GM23248 (cell line): Measurements from ENCODE around the gene SYNE2. TPM values are rescaled to one million over a fixed set of nuclear protein-coding genes. Genes with fewer than 3 reads are reported as not detected.
"Not testable (repeated sequence)": the region's sequence is repeated elsewhere in the genome, so short reads cannot be mapped to it uniquely, and the experiment has no call there.

ENCODE experiments used
- DNase-seq: peaks from one replicate; pipeline ENCODE4 v3.0.0-alpha.2; 2015
- H2AFZ ChIP-seq: fragments of 200-600 bp; sonication (generic); 2 replicates; pipeline ENCODE4 v1.6.1; 2016; ENCODE audit warnings: antibody characterized with exemption
- H3F3A ChIP-seq: fragments of 200-600 bp; sonication (generic); 2 replicates; pipeline ENCODE4 v1.6.1; 2016; ENCODE audit warnings: mild to moderate bottlenecking, antibody characterized with exemption, mixed run types; ENCODE audit not compliant: insufficient read depth
- H3K27ac ChIP-seq: fragments of 200-600 bp; sonication (generic); 2 replicates; pipeline ENCODE4 v1.5.1; 2016; ENCODE audit warnings: mild to moderate bottlenecking
- H3K27me3 ChIP-seq: fragments of 200-600 bp; sonication (generic); replicated peaks from 2 replicates; pipeline ENCODE4 v1.6.1; 2016; ENCODE audit warnings: mild to moderate bottlenecking; ENCODE audit not compliant: insufficient read depth
- H3K36me3 ChIP-seq: fragments of 200-600 bp; sonication (generic); 2 replicates; pipeline ENCODE4 v1.6.1; 2016; ENCODE audit warnings: low read depth, mild to moderate bottlenecking
- H3K4me1 ChIP-seq: fragments of 200-600 bp; sonication (generic); 2 replicates; pipeline ENCODE4 v1.6.1; 2016; ENCODE audit warnings: mild to moderate bottlenecking; ENCODE audit not compliant: insufficient read depth
- H3K4me2 ChIP-seq: fragments of 200-600 bp; sonication (generic); one replicate; pipeline ENCODE4 v1.6.1; 2016; ENCODE audit warnings: mild to moderate bottlenecking; ENCODE audit not compliant: unreplicated experiment
- H3K4me3 ChIP-seq: fragments of 200-600 bp; sonication (generic); 2 replicates; pipeline ENCODE4 v1.5.1; 2016; ENCODE audit warnings: mild to moderate bottlenecking
- H3K79me2 ChIP-seq: fragments of 200-600 bp; sonication (generic); 2 replicates; pipeline ENCODE4 v1.6.1; 2016; ENCODE audit warnings: mild to moderate bottlenecking; ENCODE audit not compliant: insufficient read depth
- H3K9ac ChIP-seq: fragments of 200-600 bp; sonication (generic); 2 replicates; pipeline ENCODE4 v1.6.1; 2016; ENCODE audit warnings: mild to moderate bottlenecking
- H3K9me2 ChIP-seq: fragments of 200-600 bp; sonication (generic); 2 replicates; pipeline ENCODE4 v1.6.1; 2016; ENCODE audit warnings: mixed run types, mild to moderate bottlenecking, moderate library complexity; ENCODE audit not compliant: insufficient read depth
- H3K9me3 ChIP-seq: fragments of 200-600 bp; sonication (generic); one replicate; pipeline ENCODE4 v1.6.1; 2017; ENCODE audit warnings: low read depth
- H4K20me1 ChIP-seq: fragments of 200-600 bp; sonication (generic); 2 replicates; pipeline ENCODE4 v1.6.0; 2016; ENCODE audit not compliant: insufficient read depth
- EZH2 ChIP-seq: fragments of 200-600 bp; sonication (generic); IDR thresholded peaks from 2 replicates; pipeline ENCODE4 v1.6.1; 2018; ENCODE audit warnings: antibody characterized with exemption, mild to moderate bottlenecking; ENCODE audit not compliant: insufficient read depth, poor library complexity, severe bottlenecking
- EZH2phosphoT487 ChIP-seq: fragments of 200-600 bp; sonication (generic); IDR thresholded peaks from 2 replicates; pipeline ENCODE4 v1.6.1; 2018; ENCODE audit warnings: antibody characterized with exemption, moderate library complexity, mild to moderate bottlenecking, low read depth; ENCODE audit not compliant: insufficient read depth
- WGBS, 2 experiments: methylation state at CpG; one replicate each; pipeline ENCODE4 v1.1.6; 2015 to 2017; ENCODE audit warnings: low lambda C conversion rate in 2 of 2, low coverage in 1 of 2; ENCODE audit errors: missing lambda C conversion rate in 2 of 2; 5-methylcytosine and 5-hydroxymethylcytosine counted together
- in situ Hi-C: fragments of 300-500 bp; cut with MboI; formaldehyde crosslinking; loops from 2 replicates; pipeline ENCODE4 v1.15.0; 2020
- polyA plus RNA-seq: library from polyadenylated mRNA; unstranded; fragments of >200 nt; fragmentation: Nextera tagmentation; extraction: Ambion mirVana; gene quantifications from 2 replicates; pipeline ENCODE4 v1.2.1, GENCODE V29; 2016
- total RNA-seq: library from RNA; depleted of rRNA; stranded (reverse); fragments of >200 nt; shearing (Covaris generic); gene quantifications from 2 replicates; pipeline ENCODE4 v1.2.3, GENCODE V29; 2014

Gene SYNE2
- total and polyA plus RNA-seq, 2 experiments from 2014 or later = 2.8 to 4.4 TPM

DNA sequence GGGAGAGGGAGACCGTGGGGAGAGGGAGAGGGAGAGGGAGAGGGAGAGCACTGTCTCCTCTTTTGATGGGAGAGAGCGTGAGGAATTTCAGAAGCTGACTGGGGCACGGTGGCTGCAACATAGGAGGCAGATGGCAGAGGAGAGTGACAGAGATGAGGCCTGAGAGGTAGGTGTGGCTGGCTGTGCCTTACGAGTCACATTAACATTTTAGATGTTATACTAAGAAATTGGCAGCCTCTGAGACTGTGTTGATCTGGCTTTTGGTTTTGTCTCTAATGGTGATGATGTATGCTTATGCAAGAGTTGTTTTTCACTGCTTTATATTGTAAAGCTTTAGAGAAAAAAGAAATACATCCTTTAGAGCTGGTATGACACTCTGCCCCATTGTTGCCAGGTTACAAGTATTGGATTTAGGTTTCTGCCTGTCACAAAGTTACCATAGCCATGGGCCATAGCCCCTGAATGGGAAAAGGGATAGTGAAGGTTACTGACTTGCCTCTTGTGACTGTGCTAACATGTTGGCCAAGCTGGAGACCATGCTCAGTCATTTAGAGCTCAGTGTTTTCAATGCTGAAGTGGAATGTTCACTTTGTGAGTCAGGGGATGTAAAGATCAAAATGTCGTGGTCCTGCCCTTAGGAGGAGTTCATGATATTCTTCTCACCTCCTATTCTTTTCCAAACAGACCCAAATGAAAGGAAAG is 186.2 kb downstream of the SYNE2 start:
- H3K27ac ChIP-seq = no peak overlapping the region
- H3K4me3 ChIP-seq = no peak overlapping the region
- no peaks in the 10 kb centered on the region for H3F3A ChIP-seq
- H3K36me3 ChIP-seq = no peaks in the 10 kb centered on the region
- no peak overlapping the region for H3K4me2 ChIP-seq
- no peaks in the 10 kb centered on the region for H3K27me3 ChIP-seq
- H3K9me3 ChIP-seq = no peaks in the 10 kb centered on the region
- TF ChIP-seq EZH2 = no peak
- no peak for TF ChIP-seq EZH2phosphoT487
- in situ Hi-C loops = no loop called here
- H3K9ac ChIP-seq = no peak overlapping the region
- no peaks in the 10 kb centered on the region for H3K79me2 ChIP-seq
- 0 out of 2 replicates have a peak overlapping the region, but pooled peaks have one; percentile 7 for H2AFZ ChIP-seq
- peaks cover 7% of the 10 kb centered on the region; the same call in 1 of the 2 replicates for H3K4me1 ChIP-seq
- WGBS, 2 experiments = 87 to 91% methylated on average over 4 to 5 of the region's 5 CpGs
- H3K9me2 ChIP-seq = no peaks in the 10 kb centered on the region
- DNase-seq = peak; percentile 75
- H4K20me1 ChIP-seq = no peaks in the 10 kb centered on the region

GRCh38 chr14:64040044-64040443 is 187.2 kb downstream of the SYNE2 start:
- no peaks in the 10 kb centered on the region for H3K9me3 ChIP-seq
- H2AFZ ChIP-seq = no peak overlapping the region
- DNase-seq = peak; percentile 9
- H3K9ac ChIP-seq = no peak overlapping the region
- no peaks in the 10 kb centered on the region for H3K9me2 ChIP-seq
- WGBS, 2 experiments = 82 to 89% methylated on average over 2 of the region's 2 CpGs
- in situ Hi-C loops = no loop called here
- no peaks in the 10 kb centered on the region for H3K36me3 ChIP-seq
- peaks cover 4% of the 10 kb centered on the region; the same call in 1 of the 2 replicates for H3K4me1 ChIP-seq
- TF ChIP-seq EZH2 (no peak), EZH2phosphoT487 (no peak)
- H3K4me2 ChIP-seq = no peak overlapping the region
- H3K27me3 ChIP-seq = no peaks in the 10 kb centered on the region
- H3K27ac ChIP-seq = no peak overlapping the region
- no peaks in the 10 kb centered on the region for H3F3A ChIP-seq
- no peaks in the 10 kb centered on the region for H4K20me1 ChIP-seq
- H3K4me3 ChIP-seq = no peak overlapping the region
- H3K79me2 ChIP-seq = no peaks in the 10 kb centered on the region

DNA sequence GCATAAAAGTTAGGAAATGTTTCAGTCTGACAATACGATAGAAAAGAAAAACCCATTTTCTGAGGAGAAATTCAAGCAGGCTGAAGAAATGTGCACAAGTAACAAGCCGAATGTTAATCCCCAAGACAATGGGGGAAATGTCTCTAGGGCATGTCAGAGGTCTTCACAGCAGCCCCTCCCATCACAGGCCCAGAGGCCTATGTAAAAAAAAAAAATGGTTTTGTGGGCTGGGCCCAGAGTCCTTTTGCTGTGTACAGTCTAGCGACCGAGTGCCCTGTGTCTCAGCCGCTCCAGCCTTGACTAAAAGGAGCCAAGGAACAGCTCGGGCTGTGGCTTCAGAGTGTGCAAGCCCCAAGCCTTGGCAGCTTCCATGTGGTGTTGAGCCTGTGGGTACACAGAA is 190.5 kb downstream of the SYNE2 start:
- H3K4me3 ChIP-seq, H3K9me3 ChIP-seq, H3K27me3 ChIP-seq, H3F3A ChIP-seq, DNase-seq, H3K9me2 ChIP-seq, H3K36me3 ChIP-seq, H3K4me2 ChIP-seq, H3K9ac ChIP-seq, H3K4me1 ChIP-seq, H3K27ac ChIP-seq, H4K20me1 ChIP-seq, H2AFZ ChIP-seq, in situ Hi-C loops, H3K79me2 ChIP-seq: not testable (repeated sequence)
- 84 to 88% methylated on average over 6 of the region's 6 CpGs for WGBS, 2 experiments

GRCh38 chr14:64045091-64045490 is 192.3 kb downstream of the SYNE2 start:
- no peak overlapping the region for H2AFZ ChIP-seq
- no peaks in the 10 kb centered on the region for H3K9me2 ChIP-seq
- no peaks in the 10 kb centered on the region for H3K9me3 ChIP-seq
- DNase-seq = no peak
- H3K79me2 ChIP-seq = no peaks in the 10 kb centered on the region
- H3K4me1 ChIP-seq = no peaks in the 10 kb centered on the region
- H4K20me1 ChIP-seq = no peaks in the 10 kb centered on the region
- no peaks in the 10 kb centered on the region for H3K27me3 ChIP-seq
- no peaks in the 10 kb centered on the region for H3F3A ChIP-seq
- TF ChIP-seq EZH2 (no peak), EZH2phosphoT487 (no peak)
- no peaks in the 10 kb centered on the region for H3K36me3 ChIP-seq
- no peak overlapping the region for H3K4me2 ChIP-seq
- H3K9ac ChIP-seq = no peak overlapping the region
- in situ Hi-C loops = no loop called here
- H3K27ac ChIP-seq = no peak overlapping the region
- no peak overlapping the region for H3K4me3 ChIP-seq
- 37 to 61% methylated on average over 2 of the region's 2 CpGs for WGBS, 2 experiments
